HG02981 (cell line): ENCODE data around the gene WIPF3.

ENCODE experiments used
- ATAC-seq: cut with Tn5 transposase; IDR thresholded peaks from one replicate; pipeline ENCODE4 v1.9.1; 2021; ENCODE audit warnings: mild to moderate bottlenecking, moderate library complexity; ENCODE audit not compliant: unreplicated experiment

Gene WIPF3

DNA sequence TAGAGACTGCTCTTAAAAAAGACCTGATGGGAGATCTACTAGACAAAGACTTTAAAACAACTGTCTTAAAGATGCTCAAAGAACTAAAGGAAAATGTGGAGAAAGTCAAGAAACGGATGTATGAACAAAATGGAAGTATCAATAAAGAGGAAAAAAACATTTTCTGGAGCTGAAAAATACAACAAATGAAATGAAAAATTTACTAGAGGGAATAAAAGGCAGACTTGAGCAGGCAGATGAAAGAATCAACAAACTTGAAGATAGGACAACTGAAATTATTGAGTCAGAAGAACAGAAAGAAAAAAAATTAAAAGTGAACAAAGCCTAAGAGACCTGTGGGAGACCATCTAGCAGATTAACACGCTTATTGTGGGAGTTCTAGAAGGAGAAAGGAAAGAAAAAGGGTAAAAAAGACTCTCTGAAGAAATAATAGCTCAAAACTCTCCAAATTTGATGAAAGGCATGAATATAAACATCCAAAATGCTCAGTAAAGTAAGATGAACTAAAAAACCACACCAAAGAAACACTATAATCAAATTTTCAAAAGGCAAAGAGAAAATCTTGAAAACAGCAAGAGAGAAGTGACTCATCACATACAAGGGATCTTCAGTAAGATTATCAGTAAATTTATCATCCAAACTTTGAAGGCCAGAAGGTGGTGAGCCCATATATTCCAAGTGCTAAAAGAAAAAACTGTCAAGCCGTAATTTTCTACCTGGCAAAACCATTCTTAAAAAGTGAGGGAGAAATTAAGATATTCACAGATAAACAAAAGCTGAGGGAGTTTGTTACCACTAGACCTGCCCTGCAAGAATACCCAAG is 100.1 kb downstream of the WIPF3 start:
- ATAC-seq = no peak

DNA sequence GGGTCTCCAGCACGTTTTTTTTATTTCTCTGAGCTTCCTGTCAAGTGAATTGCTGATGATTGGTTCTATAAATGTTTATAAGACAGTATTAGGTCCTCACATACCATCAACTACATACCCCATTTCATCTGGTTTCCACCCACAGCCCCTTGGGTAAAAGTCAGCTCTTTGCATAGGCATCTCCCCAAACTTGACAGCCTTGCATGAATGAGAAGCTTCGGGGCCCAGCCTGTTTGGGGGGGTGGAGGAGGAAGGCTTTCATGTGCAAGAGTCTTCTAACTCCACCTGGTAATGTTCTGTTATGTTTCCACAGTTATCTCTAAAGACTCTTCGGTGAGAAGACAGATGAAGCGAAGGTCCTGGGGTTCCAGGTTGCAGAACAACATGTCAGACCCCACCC is 107.9 kb downstream of the WIPF3 start:
- ATAC-seq = no peak

DNA sequence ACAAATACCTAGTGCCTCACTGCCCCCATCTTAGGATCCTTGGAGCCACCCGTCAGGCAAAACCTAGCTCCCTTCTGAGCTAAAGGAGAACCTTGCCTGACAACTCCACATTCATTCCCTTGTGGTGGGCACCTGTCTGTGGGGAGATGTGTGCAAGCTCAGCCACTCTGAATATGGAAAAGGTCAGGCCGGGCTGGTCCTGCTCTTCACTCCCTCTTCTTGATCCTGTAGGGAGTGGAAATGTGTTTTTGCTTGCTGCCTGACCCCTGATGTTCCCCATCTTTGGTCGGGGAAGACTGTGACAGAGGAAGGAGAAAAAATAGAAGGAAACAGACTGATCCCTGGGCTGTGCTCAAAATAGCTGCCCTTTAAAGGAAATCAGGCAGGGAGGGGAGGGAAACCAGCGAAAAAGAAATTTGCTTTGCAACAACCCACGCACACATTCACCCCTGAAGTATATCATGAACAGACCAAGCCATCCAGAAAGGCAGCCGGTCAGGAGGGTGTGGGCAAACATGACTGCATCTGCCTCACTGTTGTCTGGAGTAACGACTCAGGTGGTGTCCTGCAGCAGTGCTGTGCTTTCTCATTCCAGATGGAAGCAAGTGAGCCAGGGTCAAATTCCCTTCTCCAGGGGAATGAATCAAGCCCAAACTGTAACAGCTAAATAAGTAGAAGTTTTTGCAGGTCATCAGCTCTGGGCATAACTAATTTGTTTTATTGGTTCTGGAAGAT is 109.3 kb downstream of the WIPF3 start:
- ATAC-seq = no peak

DNA sequence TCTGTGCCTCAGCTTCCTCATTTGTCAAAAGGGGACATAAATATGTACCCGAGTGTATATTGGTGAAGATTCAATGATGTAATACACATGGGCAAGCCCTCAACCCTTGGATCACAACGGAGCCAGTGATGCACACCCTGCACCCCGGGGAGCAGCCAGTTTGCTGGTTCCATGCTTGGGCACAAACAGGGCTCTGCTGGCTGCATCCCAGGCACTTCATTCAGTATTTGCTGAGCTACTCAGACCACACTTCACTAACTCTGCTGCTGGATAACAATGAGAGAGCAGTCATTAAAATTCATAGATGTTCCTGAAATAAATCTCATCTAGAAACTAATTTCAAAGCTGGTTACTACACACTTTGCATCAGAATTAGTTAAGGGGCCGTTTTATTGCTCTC is 111.3 kb downstream of the WIPF3 start:
- no peak for ATAC-seq

DNA sequence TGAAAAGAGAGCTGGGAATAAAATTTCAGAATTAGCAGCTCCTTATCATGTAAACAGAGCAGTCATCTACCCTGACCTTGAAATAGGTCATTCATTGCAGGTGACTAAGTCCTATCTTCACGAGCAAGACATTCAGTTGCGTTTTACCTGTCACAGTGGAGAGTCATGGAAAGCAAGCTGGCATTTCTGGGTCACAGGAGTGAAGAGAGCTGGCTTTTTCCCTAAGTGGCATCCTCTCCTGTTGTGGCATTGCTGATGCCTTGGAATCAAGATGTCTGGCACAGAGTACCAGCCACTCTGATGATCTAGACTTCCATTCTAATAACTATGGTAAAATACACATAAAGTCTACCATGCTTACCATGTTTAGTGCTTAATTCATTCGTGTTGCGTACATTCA is 112.5 kb downstream of the WIPF3 start:
- ATAC-seq = no peak

DNA sequence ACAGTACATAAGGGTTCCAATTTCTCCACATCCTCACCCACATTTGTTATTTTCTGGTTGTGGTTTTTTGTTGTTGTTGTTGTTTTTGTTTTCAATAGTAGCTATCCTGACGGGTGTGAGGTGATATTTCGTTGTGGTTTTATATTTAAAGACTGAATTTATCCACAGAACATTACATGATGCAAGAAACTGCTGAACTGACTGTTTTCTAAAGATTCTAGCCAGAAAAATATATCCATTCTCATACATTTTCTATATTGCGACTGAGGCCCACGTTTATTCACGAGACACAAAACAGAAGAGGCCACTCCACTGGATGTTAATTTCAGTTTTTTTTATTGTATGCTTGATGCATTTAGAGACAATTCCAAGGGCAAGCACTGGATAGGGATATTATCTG is 113.5 kb downstream of the WIPF3 start:
- ATAC-seq = no peak

DNA sequence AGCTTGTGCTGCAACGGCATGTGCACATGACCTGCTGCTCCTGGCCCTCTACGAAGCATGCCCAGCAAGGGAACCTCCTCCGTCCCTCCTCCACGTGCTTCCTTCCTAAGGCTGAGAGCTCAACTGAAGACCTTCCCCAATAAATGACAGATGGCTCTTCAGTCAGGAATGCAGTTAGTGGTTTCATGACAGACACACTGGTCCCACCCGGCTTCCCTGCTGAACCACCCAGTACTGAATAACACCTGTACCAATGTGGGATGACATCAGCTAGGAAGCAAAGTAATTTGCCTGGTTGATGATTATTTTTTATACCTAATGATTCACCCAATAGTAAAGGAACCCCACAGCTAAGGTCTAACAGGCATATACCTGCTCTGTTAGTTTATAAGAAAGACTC is 114.2 kb downstream of the WIPF3 start:
- no peak for ATAC-seq

DNA sequence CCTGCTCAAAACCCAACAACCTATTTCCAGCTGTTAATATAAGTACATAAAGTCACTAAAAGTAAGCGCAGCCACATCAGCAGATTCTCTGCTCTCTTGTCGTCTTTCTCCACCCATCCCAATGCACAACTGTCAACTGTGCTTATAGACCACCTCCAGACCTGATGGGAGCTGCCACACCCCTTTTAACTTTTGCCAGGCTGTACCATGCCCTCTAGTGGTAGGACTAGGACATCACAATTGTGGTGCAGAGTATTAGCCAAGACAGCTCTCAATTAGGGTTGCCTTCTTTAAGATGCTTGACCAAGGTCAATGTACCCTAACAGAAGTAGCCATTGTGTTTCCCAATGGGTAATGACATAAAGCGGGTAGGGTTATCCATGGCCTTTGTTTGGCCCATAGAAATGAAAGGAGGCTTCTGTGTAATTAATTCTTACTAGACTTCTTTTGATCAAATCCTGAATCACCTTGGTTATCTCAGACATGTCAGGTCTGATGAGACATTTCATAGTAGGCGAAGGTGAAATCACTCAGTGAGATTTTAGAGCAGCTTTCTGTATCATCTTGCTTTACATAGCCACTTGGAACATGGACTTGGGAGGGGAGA is 115.2 kb downstream of the WIPF3 start:
- ATAC-seq = peak; percentile 90

DNA sequence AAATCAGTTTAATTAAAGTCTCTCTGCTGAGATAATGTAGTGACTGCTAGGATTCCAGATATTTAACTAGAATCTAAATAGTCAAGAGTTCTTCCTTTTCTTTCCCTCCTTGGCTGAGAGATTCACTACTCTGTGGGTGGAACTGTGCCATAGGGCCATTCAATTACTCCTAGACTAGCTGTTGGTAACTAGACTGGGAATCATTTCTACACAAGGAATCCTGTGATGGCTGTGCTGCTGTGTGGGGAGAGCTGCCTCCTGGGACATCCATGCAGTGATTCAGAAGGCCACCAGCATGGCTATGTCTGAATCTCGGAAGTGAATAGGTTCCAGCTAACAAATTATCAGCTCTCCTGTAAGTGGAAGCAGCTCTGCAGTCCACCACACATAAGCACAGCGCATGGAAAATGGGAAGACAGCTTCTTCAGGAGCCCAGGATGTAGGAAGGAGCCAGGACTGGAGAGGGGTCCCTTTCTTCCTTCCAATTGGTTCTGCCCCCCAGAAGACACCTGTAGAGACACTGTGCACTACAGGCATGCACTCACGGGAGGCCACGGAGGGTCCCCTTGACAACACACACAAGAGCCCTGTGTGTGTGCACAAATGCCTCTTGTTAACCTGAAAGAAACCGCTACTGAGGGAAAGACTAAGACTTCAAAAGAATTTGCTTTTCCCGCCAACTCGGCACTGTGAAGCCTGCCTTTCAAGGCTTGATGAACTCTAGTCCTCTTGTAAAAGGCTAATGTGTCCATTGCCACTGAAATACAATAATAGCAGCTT is 116.8 kb downstream of the WIPF3 start:
- no peak for ATAC-seq

DNA sequence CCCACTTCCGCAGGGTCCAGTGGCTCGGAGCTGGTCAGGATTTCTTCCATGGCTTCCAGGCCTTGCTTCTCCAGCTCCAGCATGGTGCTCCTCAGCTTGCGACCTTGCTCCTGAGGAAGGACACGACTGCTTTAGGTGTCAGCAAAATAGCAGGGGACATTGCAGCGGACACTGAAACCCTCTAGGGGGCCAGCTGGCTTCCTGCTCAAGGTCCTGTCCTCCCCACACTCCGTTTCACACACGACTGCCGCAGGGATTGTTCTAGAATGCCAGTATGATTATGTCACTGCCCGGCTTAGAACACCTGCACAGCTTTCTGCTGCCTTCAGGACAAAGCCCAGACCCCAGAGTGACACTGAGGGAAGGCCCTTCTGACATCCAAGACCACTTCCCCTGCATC is 117.7 kb downstream of the WIPF3 start:
- ATAC-seq = no peak

DNA sequence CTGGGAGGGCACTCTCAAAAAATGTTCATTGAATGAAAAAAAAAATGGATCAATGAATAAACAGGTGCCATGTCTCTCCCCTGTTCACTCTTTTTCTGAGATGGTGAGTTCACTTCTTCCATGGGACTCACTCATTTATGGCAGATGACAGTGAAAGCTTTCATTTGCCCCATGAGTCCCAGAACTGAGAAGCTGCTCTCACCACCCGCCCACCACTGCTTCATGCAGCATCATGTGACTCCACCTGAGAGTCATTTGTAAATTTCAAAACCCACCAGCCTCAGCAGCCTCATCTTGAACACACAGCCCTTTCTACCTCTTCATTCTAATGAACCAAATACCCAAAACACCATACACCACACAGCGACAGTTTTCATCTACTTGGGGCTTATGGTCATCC is 118.4 kb downstream of the WIPF3 start:
- ATAC-seq = no peak

DNA sequence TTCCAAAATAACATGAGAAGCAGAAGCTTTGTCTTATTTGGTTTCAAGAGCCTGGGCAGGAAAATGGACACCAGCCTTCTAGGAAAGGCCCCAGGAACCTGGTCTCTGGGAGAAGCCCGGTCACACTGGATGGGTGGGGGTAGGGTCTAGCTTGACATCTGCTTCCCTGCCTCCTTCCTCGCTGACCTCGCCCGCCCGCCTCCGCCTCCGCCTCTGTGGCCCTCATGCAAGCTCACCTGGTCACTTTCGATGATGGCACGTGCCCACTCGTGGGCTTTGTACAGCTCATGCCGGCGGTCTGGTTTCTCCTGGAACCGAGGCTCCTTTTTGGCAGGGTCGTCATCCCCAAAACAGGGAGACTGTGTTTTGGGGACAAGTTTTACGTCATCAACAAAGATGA is 119.9 kb downstream of the WIPF3 start:
- no peak for ATAC-seq

DNA sequence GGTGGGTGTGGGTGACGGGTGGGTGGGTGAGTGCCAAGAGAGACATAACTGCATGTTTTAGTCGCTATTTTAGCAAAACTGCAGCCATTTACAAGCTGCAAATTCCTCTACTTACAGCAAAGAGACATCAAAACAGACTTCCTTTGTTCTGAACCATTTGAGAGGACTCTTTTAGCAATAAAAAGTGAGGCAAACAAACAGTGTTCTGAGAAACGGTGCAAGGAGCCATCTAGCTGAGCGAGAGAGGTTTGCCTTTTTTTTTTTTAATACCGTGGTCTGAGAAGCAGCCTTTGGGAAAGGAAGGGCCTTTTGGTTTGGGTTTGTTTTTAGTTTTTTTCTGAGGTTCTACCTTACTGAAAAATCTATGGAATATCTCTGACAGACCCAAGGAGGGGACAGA is 120.4 kb downstream of the WIPF3 start:
- no peak for ATAC-seq

DNA sequence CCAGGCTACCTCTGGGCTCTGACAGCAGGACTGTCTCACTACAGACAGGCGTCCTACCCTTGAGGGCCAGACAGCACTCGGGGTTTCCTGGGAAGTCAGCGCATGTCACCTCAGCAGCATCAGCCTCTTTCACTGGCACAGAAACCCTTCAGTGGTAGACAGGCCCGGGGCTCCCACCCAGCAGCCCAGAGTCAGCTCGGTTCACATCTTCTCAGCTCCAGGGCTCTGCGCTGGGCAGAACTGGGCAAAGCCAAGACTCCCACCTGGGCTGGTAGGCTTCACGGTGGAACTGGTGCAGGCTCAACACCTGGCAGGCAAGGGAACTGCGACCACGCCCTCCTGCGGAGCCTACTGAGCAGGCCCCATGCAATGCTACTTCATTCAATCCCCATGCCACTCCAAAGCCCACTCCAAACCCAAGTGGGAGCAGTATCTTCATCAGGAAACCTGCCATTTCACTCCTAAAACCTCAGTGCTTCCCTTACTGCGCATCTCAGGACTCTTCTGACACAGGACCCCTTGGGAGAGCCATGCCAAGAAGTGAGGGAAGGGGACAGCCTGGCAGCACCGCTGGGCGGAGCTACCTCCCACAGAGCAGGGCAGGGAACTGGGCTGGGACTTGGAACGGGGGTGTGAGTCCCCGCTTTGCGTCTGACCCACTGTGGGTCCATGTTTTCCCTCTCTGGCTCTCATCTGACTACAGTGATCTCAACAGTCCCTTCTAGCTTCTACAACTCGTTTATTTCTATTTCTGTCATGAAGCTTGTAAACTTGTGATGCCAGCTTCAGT is 122.9 kb downstream of the WIPF3 start:
- ATAC-seq = no peak

DNA sequence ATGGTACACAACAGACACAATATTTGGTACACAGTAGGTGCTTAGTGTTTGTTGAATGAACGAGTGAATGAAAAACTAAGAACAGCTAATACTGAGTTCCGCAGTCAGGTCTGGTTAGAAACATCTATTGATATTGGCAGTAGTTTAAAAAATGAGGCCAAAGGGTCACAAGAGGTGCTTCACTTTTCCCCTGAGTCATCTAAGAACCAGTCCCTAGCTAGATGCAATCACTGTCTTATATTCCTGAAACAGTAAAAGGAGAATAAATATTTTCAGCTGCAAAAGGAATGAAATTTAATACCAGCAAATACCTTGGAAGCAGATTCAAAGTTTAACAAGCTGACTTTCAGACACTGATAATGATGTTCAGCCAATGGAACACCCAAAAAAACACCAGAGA is 128.8 kb downstream of the WIPF3 start:
- ATAC-seq = no peak

DNA sequence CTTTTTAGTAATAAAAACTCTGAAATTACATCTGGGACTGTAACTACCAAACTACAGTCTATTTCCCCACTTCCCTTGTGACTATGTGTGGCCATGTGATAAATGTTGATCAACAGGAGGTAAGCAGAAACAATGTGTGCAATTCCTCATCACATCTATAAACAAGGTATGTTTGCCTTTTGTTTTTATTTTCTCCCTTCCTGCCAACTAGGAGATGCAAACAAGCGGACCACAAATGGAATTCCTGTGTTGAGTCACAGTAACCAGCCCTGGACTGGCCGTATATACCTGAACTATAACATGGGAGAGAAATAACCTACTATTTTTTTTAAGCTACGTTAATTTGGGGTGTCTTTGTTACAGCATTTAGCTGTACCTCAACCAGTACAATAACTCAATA is 130.8 kb downstream of the WIPF3 start:
- ATAC-seq = no peak

DNA sequence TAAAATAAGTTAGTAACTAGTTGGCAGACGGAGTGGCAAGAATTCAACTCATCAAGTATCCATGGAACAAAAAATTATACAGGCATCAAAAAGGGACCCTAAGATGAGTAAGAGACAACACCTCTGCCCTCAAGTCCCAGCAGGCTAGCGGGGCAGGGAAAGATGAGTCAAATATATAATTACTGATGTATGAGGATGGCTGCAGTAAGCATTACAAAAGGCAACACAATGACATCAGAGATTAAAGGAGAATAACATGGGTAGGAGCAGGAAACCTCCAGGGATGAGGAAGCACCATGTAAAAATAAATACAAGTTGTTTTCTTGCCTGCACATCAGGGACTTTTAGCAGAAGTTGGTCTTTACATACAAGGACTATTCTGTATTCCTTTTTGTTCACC is 133.9 kb downstream of the WIPF3 start:
- no peak for ATAC-seq

DNA sequence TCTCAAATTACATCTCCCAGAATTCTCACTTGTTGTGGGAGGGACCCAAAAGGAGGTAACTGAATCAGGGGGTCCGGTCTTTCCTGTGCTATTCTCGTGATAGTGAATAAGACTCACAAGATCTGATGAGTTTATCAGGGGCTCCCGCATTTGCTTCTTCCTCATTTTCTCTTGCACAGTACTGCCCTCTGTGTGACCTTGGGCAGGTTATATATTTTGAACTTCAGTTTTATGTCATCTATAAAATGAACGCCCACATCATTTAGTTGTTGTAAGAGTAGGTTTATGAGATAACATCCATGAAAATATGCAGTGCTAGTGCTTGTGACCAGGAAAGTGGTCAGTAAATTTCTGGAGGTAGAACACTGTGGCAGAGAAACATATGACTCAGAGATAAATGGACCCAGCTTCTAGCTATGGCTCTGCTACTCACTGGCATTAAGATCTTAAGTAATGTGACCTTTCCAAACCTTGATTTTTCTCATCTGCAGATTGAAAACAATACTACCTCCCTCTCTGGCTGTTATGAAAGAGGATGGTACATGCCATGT is 139.0 kb downstream of the WIPF3 start:
- no peak for ATAC-seq

DNA sequence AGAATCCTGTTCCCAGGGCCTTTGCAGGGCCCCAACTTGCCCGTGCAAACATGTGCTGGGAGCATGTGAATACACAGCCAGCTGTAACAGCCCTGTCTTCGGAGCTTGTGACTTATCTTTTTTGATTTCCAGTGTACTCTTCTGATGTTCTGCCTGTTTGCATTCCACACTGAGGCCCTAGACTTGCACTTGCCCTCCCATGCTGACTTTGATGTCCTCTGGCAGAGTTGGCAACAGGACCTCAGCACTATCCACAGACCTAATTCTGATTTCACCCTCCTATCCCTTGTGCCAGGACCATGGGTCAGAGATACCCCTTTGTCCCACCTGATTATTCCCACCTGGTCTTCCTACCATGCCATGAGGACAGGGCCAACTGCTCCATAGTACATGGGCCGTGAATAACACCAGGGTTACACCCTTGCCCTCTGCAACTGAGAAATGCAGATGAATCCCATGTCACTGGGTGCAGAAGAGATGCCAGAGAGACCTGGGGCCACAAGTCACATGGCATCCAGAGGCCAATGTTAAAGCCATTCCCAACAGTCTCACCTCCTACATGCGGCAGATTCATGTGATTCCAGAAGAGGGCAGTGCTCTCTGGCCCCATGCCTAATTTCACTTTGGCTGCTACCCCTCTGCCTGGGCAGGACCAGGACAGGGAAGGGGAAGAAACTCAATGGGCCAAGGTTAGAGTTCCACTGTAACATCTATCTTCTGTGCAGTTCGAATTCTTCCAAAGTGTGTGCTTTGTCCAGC is 140.3 kb downstream of the WIPF3 start:
- ATAC-seq = no peak

DNA sequence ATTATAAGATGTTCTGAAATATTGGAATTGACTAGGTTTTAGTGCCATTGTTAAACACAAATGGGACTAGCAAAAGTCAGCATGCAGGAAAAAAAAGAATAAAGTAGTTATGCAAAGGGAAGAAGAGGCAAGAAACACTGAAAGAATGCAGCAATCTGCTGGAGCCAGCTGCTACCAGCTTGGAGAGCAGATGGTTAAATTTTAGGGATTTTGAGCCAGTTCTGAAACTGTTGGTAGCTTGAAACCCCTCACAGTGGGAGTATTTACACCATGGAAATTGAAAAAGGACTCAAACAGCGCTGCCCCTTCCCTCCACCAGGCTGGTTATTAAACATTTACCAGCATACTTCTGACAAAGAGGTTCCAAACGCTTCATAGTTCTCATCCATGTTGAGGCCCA is 142.3 kb downstream of the WIPF3 start:
- no peak for ATAC-seq
